GM21786 (cell line): ENCODE measurements around the gene SH3YL1.

ENCODE experiments used
- ATAC-seq: cut with Tn5 transposase; IDR thresholded peaks from one replicate; pipeline ENCODE4 v1.9.1; 2021; ENCODE audit not compliant: unreplicated experiment

SH3YL1 gene

GRCh38 chr2:223971-224760 is 39.7 kb downstream of the SH3YL1 start:
- ATAC-seq = no peak

- no peak for ATAC-seq
These were observed 40.4 kb downstream of the SH3YL1 start for GRCh38 chr2:223451-223850.

GRCh38 chr2:216068-216467 is 47.8 kb downstream of the SH3YL1 start:
- no peak for ATAC-seq

- ATAC-seq = no peak
These were observed 49.7 kb downstream of the SH3YL1 start for GRCh38 chr2:213932-214693.

GRCh38 chr2:211486-212184 is 52.2 kb downstream of the SH3YL1 start:
- ATAC-seq = no peak

- ATAC-seq = no peak
These were observed 53.2 kb downstream of the SH3YL1 start for GRCh38 chr2:210660-211059.

- no peak for ATAC-seq
These were observed 54.4 kb downstream of the SH3YL1 start for GRCh38 chr2:209470-209869.

GRCh38 chr2:208335-208734 is 55.5 kb downstream of the SH3YL1 start:
- ATAC-seq = no peak

GRCh38 chr2:203984-204383 is 59.8 kb downstream of the SH3YL1 start:
- no peak for ATAC-seq

- ATAC-seq = no peak
These were observed 60.4 kb downstream of the SH3YL1 start for GRCh38 chr2:203401-203800.

GRCh38 chr2:202945-203344 is 60.9 kb downstream of the SH3YL1 start:
- no peak for ATAC-seq

- ATAC-seq = no peak
These were observed 62.0 kb downstream of the SH3YL1 start for GRCh38 chr2:201648-202433.

- no peak for ATAC-seq
These were observed 64.5 kb downstream of the SH3YL1 start for GRCh38 chr2:199041-199966.

- no peak for ATAC-seq
These were observed 67.4 kb downstream of the SH3YL1 start for GRCh38 chr2:196406-196805.

GRCh38 chr2:195932-196331 is 67.9 kb downstream of the SH3YL1 start:
- no peak for ATAC-seq

- ATAC-seq = no peak
These were observed 70.6 kb downstream of the SH3YL1 start for GRCh38 chr2:193141-193671.

- no peak for ATAC-seq
These were observed 72.3 kb downstream of the SH3YL1 start for GRCh38 chr2:191311-192190.

GRCh38 chr2:187825-188224 is 76.0 kb downstream of the SH3YL1 start:
- ATAC-seq = no peak

GRCh38 chr2:185221-185620 is 78.6 kb downstream of the SH3YL1 start:
- no peak for ATAC-seq
